HepG2 (cell line): ENCODE data around the gene MORF4L1. TPM values are rescaled to one million over a fixed set of nuclear protein-coding genes. Genes with fewer than 3 reads are reported as not detected.

ENCODE experiments used
- AGO2 ChIP-seq: fragments of 200-400 bp; formaldehyde crosslinking; optimal IDR thresholded peaks from 2 replicates; pipeline ENCODE3; 2017; ENCODE audit warnings: mild to moderate bottlenecking, low read depth, low read length, moderate library complexity
- BHLHE40 ChIP-seq: IDR thresholded peaks from 2 replicates; pipeline ENCODE4 v1.6.1; 2011; ENCODE audit warnings: low read length, improper control_type of control experiment
- BRF2 ChIP-seq: sonication (generic); formaldehyde crosslinking; IDR thresholded peaks from 2 replicates; pipeline ENCODE4 v1.8.1; 2022; ENCODE audit warnings: mild to moderate bottlenecking, missing genetic modification reagents
- DR1 ChIP-seq: sonication (generic); formaldehyde crosslinking; IDR thresholded peaks from 2 replicates; pipeline ENCODE4 v1.8.0; 2021; ENCODE audit warnings: mild to moderate bottlenecking, missing genetic modification reagents, inconsistent platforms
- FOXK1 ChIP-seq: sonication (generic); formaldehyde crosslinking; IDR thresholded peaks from 2 replicates; pipeline ENCODE4 v1.4.0; 2020; ENCODE audit warnings: low read depth, missing genetic modification reagents, borderline replicate concordance
- FUBP1 ChIP-seq: sonication (generic); formaldehyde crosslinking; IDR thresholded peaks from 2 replicates; pipeline ENCODE4 v1.5.1; 2020; ENCODE audit warnings: missing genetic modification reagents, mild to moderate bottlenecking, borderline replicate concordance
- GMEB1 ChIP-seq: sonication (generic); formaldehyde crosslinking; IDR thresholded peaks from 2 replicates; pipeline ENCODE4 v1.5.1; 2020; ENCODE audit warnings: missing genetic modification reagents, mild to moderate bottlenecking, borderline replicate concordance
- MEIS2 ChIP-seq: sonication (generic); formaldehyde crosslinking; IDR thresholded peaks from 2 replicates; pipeline ENCODE4 v1.9.0; 2021; ENCODE audit warnings: mild to moderate bottlenecking, missing genetic modification reagents
- NR3C1 ChIP-seq: sonication (generic); formaldehyde crosslinking; IDR thresholded peaks from 2 replicates; pipeline ENCODE4 v1.4.0; 2020; ENCODE audit warnings: missing genetic modification reagents
- RBFOX2 ChIP-seq: fragments of 200-400 bp; formaldehyde crosslinking; IDR thresholded peaks from 2 replicates; pipeline ENCODE4 v1.6.1; 2017; ENCODE audit warnings: low read depth, mild to moderate bottlenecking, low read length
- THRA ChIP-seq: sonication (generic); formaldehyde crosslinking; IDR thresholded peaks from 2 replicates; pipeline ENCODE4 v1.4.0; 2020; ENCODE audit warnings: missing genetic modification reagents, borderline replicate concordance
- ZBTB39 ChIP-seq: sonication (generic); formaldehyde crosslinking; IDR thresholded peaks from 2 replicates; pipeline ENCODE4 v1.5.0; 2020; ENCODE audit warnings: missing genetic modification reagents
- ZC3H4 ChIP-seq: sonication (generic); formaldehyde crosslinking; IDR thresholded peaks from 2 replicates; pipeline ENCODE4 v1.4.0; 2020; ENCODE audit warnings: missing genetic modification reagents, borderline replicate concordance
- ZFP91 ChIP-seq: sonication (generic); formaldehyde crosslinking; IDR thresholded peaks from 2 replicates; pipeline ENCODE4 v1.9.0; 2022; ENCODE audit warnings: missing genetic modification reagents, mild to moderate bottlenecking, borderline replicate concordance
- ZNF570 ChIP-seq: sonication (generic); formaldehyde crosslinking; IDR thresholded peaks from 2 replicates; pipeline ENCODE4 v1.4.0; 2020; ENCODE audit warnings: mild to moderate bottlenecking, missing genetic modification reagents, borderline replicate concordance
- ZNF605 ChIP-seq: sonication (generic); formaldehyde crosslinking; IDR thresholded peaks from 2 replicates; pipeline ENCODE4 v1.8.0; 2022; ENCODE audit warnings: mild to moderate bottlenecking, missing genetic modification reagents
- polyA plus RNA-seq, 8 experiments: library from polyadenylated mRNA; depleted of rRNA in 3 of 8; stranded (reverse) in 7 of 8; unstranded in 1 of 8; fragments of >200 nt; fragmentation: Illumina TruSeq in 4 of 8; extraction: Trizol in 4 of 8; gene quantifications; 2 replicates each; pipeline versions ENCODE4 v1.2.1 to v1.2.3, GENCODE V29; 2011 to 2016; ENCODE audit warnings: low read depth in 4 of 8, missing spikeins in 1 of 8, mixed read lengths in 1 of 8; ENCODE audit not compliant: insufficient read depth in 1 of 8
- total RNA-seq, 5 experiments: library from RNA; depleted of rRNA; stranded (reverse); fragments of >200 nt; fragmentation: Illumina TruSeq; extraction: Trizol; gene quantifications; 2 replicates each; pipeline ENCODE4 v1.2.3, GENCODE V29; 2016; ENCODE audit warnings: low read depth in 1 of 5

Gene MORF4L1
- total and polyA plus RNA-seq, 2 of the 13 experiments (the other 11 are each of a cell fraction or from before 2014, with no cell fraction given) = 218 to 219 TPM

GRCh38 chr15:78872972-78873792 is 492 bp downstream of the MORF4L1 start (continued):
- TF ChIP-seq AGO2 (peak; percentile 83), ZNF570 (no peak), MEIS2 (CRISPR knock-in tag) (no peak), ZFP91 (CRISPR knock-in tag) (peak; percentile 3; the same call in 1 of the 2 replicates), BRF2 (CRISPR knock-in tag) (no peak), DR1 (no peak), FUBP1 (no peak), GMEB1 (no peak), ZNF605 (no peak), ZC3H4 (CRISPR knock-in tag) (no peak), RBFOX2 (peak; percentile 82), FOXK1 (CRISPR knock-in tag) (0 out of 2 replicates have a peak, but pooled peaks have one; percentile 36), BHLHE40 (no peak), NR3C1 (CRISPR knock-in tag) (no peak), ZBTB39 (CRISPR knock-in tag) (no peak), THRA (CRISPR knock-in tag) (no peak)
